Caco-2 (cell line): ENCODE results near the gene SEPTIN8. TPM values are rescaled to one million over a fixed set of nuclear protein-coding genes. Genes with fewer than 3 reads are reported as not detected.

Source experiments
- Bru-seq: library from RNA; stranded (reverse); fragments of 400-500 nt; gene quantifications from one replicate; lab custom pipeline; 2021; lab: Mats Ljungman, UMichigan
- BruChase-seq, 2 experiments: library from RNA; stranded (reverse); fragments of 400-500 nt; gene quantifications; one replicate each; lab custom pipeline; 2021; lab: Mats Ljungman, UMichigan
- BruUV-seq: library from RNA; stranded (reverse); fragments of 400-500 nt; replicated peaks from 2 replicates; lab custom pipeline; 2021; lab: Mats Ljungman, UMichigan
- CTCF ChIA-PET: fragments of 300-600 bp; sonication (Branson Sonifier 250); formaldehyde crosslinking; loops from one replicate; lab custom pipeline; 2022; ENCODE audit warnings: antibody characterized with exemption; lab: Charles Lee
- POLR2A ChIA-PET: fragments of 300-600 bp; sonication (Branson Sonifier 250); formaldehyde crosslinking; loops from one replicate; lab custom pipeline; 2022; ENCODE audit warnings: antibody characterized with exemption; lab: Charles Lee
- DNase-seq, 2 experiments: peaks; one replicate each; pipeline versions ENCODE4 v3.0.0 to v3.0.0-alpha.2; 2020 to 2022
- H3K27me3 ChIP-seq: replicated peaks from 2 replicates; pipeline ENCODE4 v1.6.0; 2011; ENCODE audit warnings: low read length; ENCODE audit not compliant: control insufficient read depth, insufficient read depth
- H3K36me3 ChIP-seq: 2 replicates; pipeline ENCODE4 v1.5.1; 2011; ENCODE audit warnings: low read length; ENCODE audit not compliant: control insufficient read depth, insufficient read depth
- H3K4me1 ChIP-seq: fragments of 250-450 bp; sonication (Bioruptor Pico); 2 replicates; pipeline ENCODE4 v1.5.1; 2020; ENCODE audit warnings: mild to moderate bottlenecking
- H3K4me3 ChIP-seq: 2 replicates; pipeline ENCODE4 v1.5.1; 2011; ENCODE audit warnings: low read depth, mild to moderate bottlenecking, control low read depth, low read length
- H3K9me3 ChIP-seq: fragments of 250-450 bp; sonication (Bioruptor Pico); 2 replicates; pipeline ENCODE4 v1.5.1; 2020; ENCODE audit warnings: mild to moderate bottlenecking, moderate library complexity
- H3K27ac Mint-ChIP-seq: one replicate; pipeline ENCODE4 v1.8.0; 2022; ENCODE audit warnings: mixed read lengths; ENCODE audit not compliant: unreplicated experiment
- H3K27me3 Mint-ChIP-seq: one replicate; pipeline ENCODE4 v1.8.0; 2022; ENCODE audit warnings: mixed read lengths; ENCODE audit not compliant: insufficient read depth, unreplicated experiment
- H3K36me3 Mint-ChIP-seq: one replicate; pipeline ENCODE4 v1.8.0; 2022; ENCODE audit warnings: mild to moderate bottlenecking, mixed read lengths; ENCODE audit not compliant: insufficient read depth, unreplicated experiment
- H3K4me1 Mint-ChIP-seq: one replicate; pipeline ENCODE4 v1.8.0; 2022; ENCODE audit warnings: low read depth, mixed read lengths; ENCODE audit not compliant: unreplicated experiment
- H3K4me3 Mint-ChIP-seq: one replicate; pipeline ENCODE4 v1.8.0; 2022; ENCODE audit warnings: mild to moderate bottlenecking, moderate library complexity, mixed read lengths; ENCODE audit not compliant: unreplicated experiment
- H3K9me3 Mint-ChIP-seq: one replicate; pipeline ENCODE4 v1.8.0; 2022; ENCODE audit warnings: mixed read lengths; ENCODE audit not compliant: unreplicated experiment
- intact Hi-C: fragments of 100-400 bp; cut with micrococcal nuclease; formaldehyde crosslinking; loops from one replicate; pipeline ENCODE4 v1.10.0; 2022; ENCODE audit not compliant: unreplicated experiment
- long read RNA-seq: library from polyadenylated mRNA; stranded (forward); transcript quantifications from one replicate; pipeline ENCODE4 v2.0.0, GENCODE V29; 2022
- total RNA-seq: library from RNA; stranded (reverse); gene quantifications from 2 replicates; pipeline ENCODE4 v1.2.3, GENCODE V29; 2022
- TF ChIP-seq, protein P1 (sequence below), 2 experiments: fragments of 200-600 bp in 1 of 2; IDR thresholded peaks; 1 replicate in 1 of 2; 2 replicates in 1 of 2; pipeline versions ENCODE4 v1.5.1 to v1.8.0; 2011 to 2022; ENCODE audit warnings: antibody characterized with exemption in 1 of 2, control low read depth in 1 of 2, inconsistent platforms in 1 of 2, low read depth in 1 of 2, low read length in 1 of 2, mild to moderate bottlenecking in 1 of 2, moderate library complexity in 1 of 2; ENCODE audit not compliant: insufficient read depth in 1 of 2, severe bottlenecking in 1 of 2, unreplicated experiment in 1 of 2

The SEPTIN8 gene, protein sequence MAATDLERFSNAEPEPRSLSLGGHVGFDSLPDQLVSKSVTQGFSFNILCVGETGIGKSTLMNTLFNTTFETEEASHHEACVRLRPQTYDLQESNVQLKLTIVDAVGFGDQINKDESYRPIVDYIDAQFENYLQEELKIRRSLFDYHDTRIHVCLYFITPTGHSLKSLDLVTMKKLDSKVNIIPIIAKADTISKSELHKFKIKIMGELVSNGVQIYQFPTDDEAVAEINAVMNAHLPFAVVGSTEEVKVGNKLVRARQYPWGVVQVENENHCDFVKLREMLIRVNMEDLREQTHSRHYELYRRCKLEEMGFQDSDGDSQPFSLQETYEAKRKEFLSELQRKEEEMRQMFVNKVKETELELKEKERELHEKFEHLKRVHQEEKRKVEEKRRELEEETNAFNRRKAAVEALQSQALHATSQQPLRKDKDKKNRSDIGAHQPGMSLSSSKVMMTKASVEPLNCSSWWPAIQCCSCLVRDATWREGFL
- total RNA-seq, result 54.0 and 60.7 TPM in 2 replicates
- percentile 62 among the genes with signal in this experiment for Bru-seq, nascent RNA
- percentile 74 among the genes with signal in this experiment for BruChase-seq, experiment 1, labeled RNA remaining after a 2-hour chase
- percentile 87 among the genes with signal in this experiment for BruChase-seq, experiment 2, labeled RNA remaining after a 6-hour chase
- long read RNA-seq, full-length matches to known transcripts, result 25 of 68 reads
- long read RNA-seq, partial matches to known transcripts, result 13 of 68 reads
- long read RNA-seq, other reads (novel, unspliced or antisense), result 30 of 68 reads

DNA sequence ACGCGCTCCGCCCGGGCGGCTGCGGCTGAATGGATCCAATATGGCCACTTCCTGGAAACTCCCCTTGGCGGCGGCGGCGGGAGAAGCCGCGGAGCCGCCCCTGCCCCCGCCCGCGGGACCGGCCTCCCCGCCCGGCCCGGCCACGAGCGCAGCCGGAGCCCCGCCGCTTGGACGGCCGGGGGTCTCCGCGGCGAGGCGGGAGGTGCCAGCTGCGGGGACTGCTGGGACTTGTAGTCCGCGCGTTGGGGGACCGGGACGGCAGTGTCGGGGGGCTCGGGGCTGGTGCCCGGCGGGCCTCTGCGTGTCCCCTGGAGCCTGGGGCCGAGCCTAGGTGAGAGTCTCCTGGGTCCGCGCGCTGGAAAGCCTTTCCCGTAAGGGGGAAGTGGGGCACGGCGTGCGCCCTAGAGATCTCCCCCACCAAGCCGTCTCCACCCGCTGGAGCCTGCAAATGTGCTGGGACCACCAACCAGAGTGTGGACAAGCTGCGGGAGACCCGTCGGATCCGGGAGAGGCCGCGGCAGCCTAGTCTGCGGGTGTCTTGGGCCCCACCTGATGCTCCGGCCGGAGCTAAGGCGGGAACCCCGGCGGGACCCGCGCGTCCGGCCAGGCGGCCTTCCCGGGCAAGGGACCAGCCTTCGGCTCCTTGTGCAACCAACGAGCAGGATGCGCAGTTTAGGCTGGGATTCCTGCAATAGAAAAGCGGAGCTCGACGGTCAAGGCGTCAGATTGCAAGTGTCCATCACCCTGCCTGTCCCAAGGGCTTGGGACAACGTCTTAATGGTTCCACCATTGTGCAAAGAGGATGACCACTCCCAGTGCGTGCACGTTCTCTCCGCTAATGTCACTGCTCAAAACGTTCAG is at the start of gene SEPTIN8:
Gene SEPTIN8, minus strand, starts transcription at position 31 of the 861 bp plus-strand sequence. CDS start 102 bp downstream, outside the sequence.
- CTCF ChIA-PET, result interaction anchor here (0.8 to 2.7 kb wide), 4 partner anchors 22 to 43 kb away, joined by 3 to 13 read pairs (median 7); no protein-coding TSS in a partner anchor
- H3K27ac Mint-ChIP-seq, result peak within 1 kb of the TSS; percentile 46
- POLR2A ChIA-PET, result interaction anchor here (0.6 kb wide), 2 partner anchors 18 to 22 kb away, joined by 4 to 5 read pairs; no protein-coding TSS in a partner anchor

DNA sequence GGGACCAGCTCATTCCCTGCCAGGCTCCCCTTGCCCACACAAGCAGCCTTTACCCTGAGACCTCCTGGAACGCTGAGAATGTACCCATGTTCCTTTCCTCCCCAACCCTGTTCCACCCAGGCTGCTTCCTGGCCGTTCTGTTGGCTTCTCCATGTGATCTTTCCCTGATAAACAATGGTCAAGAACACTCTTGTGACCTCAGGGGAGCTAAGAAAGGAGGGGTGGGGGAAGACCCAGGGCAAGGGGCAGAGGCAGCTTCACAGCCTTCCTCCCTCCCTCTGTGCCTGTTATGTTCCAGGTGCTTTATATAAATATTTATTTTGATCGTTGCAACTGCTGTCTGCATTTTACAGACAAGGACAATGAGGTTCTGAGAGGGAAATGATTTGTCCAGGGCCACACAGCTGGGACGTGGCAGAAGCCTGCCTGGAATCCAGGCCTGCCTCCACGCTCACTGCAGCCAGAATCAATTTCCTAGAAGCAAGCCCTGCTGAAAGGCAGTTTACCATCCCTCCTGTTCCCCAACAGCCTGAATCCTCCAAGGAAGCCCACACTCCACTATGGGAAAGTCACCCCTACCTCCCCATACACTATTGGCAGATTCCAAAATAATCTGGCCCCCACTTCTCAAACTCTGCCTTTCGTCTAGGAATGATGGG is 49.5 kb upstream of the SEPTIN8 start:
- no peaks in the 10 kb centered on the region for H3K27me3 ChIP-seq
- Mint-ChIP-seq H3K4me1 (no peaks in the 10 kb centered on the region), H3K9me3 (no peaks in the 10 kb centered on the region), H3K36me3 (peaks cover 5% of the 10 kb centered on the region), H3K4me3 (no peak overlapping the region), H3K27me3 (no peaks in the 10 kb centered on the region), H3K27ac (no peak overlapping the region)
- H3K36me3 ChIP-seq, result no peaks in the 10 kb centered on the region; the same call in 1 of the 2 replicates
- no peaks in the 10 kb centered on the region for H3K9me3 ChIP-seq
- H3K4me3 ChIP-seq, result no peak overlapping the region
- ChIA-PET POLR2A (interaction anchor here (0.6 kb wide), 1 partner anchor 37 kb away, joined by 4 read pairs; no protein-coding TSS in a partner anchor), CTCF (no interaction called here)
- DNase-seq, result no peak
- intact Hi-C loops, result no loop called here
- peaks cover 10% of the 10 kb centered on the region for H3K4me1 ChIP-seq
- BruUV-seq, result no TSS peak
- TF ChIP-seq, protein P1, sequence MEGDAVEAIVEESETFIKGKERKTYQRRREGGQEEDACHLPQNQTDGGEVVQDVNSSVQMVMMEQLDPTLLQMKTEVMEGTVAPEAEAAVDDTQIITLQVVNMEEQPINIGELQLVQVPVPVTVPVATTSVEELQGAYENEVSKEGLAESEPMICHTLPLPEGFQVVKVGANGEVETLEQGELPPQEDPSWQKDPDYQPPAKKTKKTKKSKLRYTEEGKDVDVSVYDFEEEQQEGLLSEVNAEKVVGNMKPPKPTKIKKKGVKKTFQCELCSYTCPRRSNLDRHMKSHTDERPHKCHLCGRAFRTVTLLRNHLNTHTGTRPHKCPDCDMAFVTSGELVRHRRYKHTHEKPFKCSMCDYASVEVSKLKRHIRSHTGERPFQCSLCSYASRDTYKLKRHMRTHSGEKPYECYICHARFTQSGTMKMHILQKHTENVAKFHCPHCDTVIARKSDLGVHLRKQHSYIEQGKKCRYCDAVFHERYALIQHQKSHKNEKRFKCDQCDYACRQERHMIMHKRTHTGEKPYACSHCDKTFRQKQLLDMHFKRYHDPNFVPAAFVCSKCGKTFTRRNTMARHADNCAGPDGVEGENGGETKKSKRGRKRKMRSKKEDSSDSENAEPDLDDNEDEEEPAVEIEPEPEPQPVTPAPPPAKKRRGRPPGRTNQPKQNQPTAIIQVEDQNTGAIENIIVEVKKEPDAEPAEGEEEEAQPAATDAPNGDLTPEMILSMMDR (IDR thresholded peaks at IDR 0.05; ENCODE audit: insufficient read depth in 1 of 2, low read depth in 1 of 2, low read length in 1 of 2, severe bottlenecking in 1 of 2, unreplicated experiment in 1 of 2), result no peak

More for the DNA sequence above, at the start of gene SEPTIN8:
- intact Hi-C loops, result loop anchor here (2.0 kb wide), 2 partner anchors 29 to 43 kb away; no protein-coding TSS in a partner anchor
- Mint-ChIP-seq H3K27me3 (peaks cover 5% of the 10 kb centered on the region), H3K4me1 (peaks cover 26% of the 10 kb centered on the region), H3K9me3 (no peaks in the 10 kb centered on the region), H3K36me3 (peaks cover 5% of the 10 kb centered on the region), H3K4me3 (peak within 1 kb of the TSS; percentile 73)
- peak in 1 of 2 experiments; percentile 69 for DNase-seq
- H3K4me1 ChIP-seq, result peaks cover 25% of the 10 kb centered on the region
- no peaks in the 10 kb centered on the region for H3K27me3 ChIP-seq
- BruUV-seq, result no TSS peak
- TF ChIP-seq, protein P1 (IDR thresholded peaks at IDR 0.05; ENCODE audit: insufficient read depth in 1 of 2, low read depth in 1 of 2, low read length in 1 of 2, severe bottlenecking in 1 of 2, unreplicated experiment in 1 of 2), result no peak
- H3K4me3 ChIP-seq, result peak within 1 kb of the TSS; percentile 87
- no peaks in the 10 kb centered on the region for H3K9me3 ChIP-seq
- no peaks in the 10 kb centered on the region for H3K36me3 ChIP-seq
